Stimulated activated naive CD4-positive, alpha-beta T cell treated with Interleukin-2 at 50 U/mL for 16 hours (primary cell): ENCODE data around the gene PSMD13.
"Not testable (repeated sequence)": the region's sequence is repeated elsewhere in the genome, so short reads cannot be mapped to it uniquely, and the experiment has no call there.

ENCODE experiments used
- DNase-seq: peaks from one replicate; lab custom pipeline; 2025; lab: John Stamatoyannopoulos, UW

Gene PSMD13

GRCh38 chr11:218815-219593 lies 17.8 kb upstream of the PSMD13 start:
- DNase-seq = no peak

GRCh38 chr11:220641-221215 lies 16.0 kb upstream of the PSMD13 start:
- not testable (repeated sequence) for DNase-seq

DNA sequence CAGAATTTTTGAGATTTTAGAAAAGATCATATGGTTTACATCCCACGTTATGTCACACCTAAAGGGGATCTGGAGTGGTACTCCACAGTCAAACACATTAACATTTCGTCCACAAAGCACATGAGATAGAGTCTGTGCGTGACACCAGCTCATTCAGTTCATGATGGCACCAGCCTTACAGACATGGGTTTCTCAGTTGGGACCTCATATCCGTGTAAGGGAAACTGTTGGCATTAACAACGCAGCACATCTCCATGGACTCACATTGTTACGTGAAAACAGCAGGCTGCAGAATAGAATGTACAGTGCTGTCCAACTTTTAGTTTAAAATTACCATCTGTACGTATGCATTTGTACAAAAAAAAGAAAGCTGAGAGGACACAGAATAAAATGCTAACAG lies 15.2 kb upstream of the PSMD13 start:
- no peak for DNase-seq

GRCh38 chr11:221998-222789 lies 14.6 kb upstream of the PSMD13 start:
- no peak for DNase-seq

- DNase-seq = no peak
These were observed 13.6 kb upstream of the PSMD13 start for GRCh38 chr11:223026-223789.

GRCh38 chr11:223884-224283 lies 12.9 kb upstream of the PSMD13 start:
- no peak for DNase-seq

- DNase-seq = no peak
These were observed 12.4 kb upstream of the PSMD13 start for GRCh38 chr11:224424-224823.

- no peak for DNase-seq
These were observed 10.9 kb upstream of the PSMD13 start for GRCh38 chr11:225734-226453.

GRCh38 chr11:227824-228379 lies 8.9 kb upstream of the PSMD13 start:
- DNase-seq = no peak

DNA sequence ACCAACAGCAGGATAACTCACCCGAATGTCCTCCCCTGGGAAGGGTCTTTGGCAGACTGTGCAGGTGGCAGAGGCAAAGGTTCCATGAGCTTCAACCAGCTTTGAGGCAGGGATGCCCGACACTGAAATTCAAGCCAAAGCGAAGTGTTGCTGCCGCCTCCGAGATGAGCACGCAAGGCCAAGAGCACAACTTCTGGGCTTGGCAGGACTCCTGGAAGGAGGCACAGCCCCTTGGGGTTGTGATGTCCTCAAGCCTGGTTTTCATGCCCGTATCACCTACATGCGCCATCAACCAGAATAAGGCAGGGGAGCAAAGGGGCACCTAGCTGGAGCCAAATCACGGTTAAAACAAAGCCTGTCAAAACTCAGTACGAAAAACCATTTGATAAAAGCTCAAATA lies 6.3 kb upstream of the PSMD13 start:
- no peak for DNase-seq

DNA sequence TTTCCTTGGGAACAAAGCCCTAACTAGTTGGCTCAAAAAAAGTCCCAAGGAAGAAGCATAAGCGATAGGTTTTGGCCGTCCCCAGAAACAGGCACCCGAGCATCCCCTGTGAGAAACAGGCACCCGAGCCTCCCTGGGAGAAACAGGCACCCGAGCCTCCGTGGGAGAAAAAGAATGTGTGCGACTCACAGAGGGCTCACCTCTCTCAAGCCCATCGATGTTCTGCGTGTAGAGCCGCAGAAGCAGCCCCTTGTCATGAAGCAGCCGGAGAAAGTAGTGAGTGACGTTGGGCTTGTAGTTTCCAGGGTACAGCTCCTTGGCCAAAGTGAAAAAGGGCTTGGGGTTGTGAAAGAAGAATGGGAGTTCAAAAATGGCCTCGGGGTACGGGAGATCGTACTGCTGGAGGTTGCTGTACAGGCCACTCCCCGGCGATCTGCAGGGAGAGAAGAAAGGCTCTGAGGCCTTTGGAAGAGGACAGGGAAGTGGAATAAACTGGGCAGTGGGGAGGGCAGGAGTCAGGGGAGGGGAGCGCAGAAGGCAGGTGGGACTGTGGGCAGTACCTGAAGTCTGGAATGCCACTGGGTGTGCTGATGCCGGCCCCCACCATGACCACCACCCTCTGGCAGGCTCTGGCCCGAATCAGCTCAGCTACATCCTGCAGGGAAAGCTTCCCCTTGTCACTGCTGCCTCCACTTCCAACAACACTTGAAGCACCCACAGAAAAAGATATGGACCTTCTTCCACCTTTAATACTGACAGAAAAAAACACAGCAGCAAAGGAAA lies 3.8 kb upstream of the PSMD13 start:
- DNase-seq = no peak

GRCh38 chr11:235180-235579 lies 1.6 kb upstream of the PSMD13 start:
- no peak for DNase-seq

DNA sequence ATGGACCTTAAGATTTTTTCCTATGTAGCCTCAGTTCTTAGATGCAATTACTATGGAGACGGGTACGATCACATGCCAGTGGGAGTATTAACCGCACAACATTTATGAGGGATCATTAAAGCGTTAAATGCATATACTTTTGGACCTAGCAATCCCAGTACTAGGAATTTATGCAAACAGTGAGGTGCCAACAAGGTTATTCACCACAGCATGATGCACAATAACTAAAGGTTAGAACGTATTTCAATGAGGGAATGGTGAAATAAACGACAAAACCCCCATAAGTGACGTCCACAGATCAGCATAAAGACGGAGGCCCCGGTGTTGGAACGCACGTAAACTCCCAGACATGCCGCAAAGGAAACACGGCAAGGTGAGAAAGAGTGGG lies 1.2 kb upstream of the PSMD13 start:
- DNase-seq = no peak

GRCh38 chr11:235997-236773 lies 591 bp upstream of the PSMD13 start, which contains the start of gene SIRT3:
Gene SIRT3 (minus strand): TSS chr11:236342. CDS start chr11:236328, 14 bp downstream.
- DNase-seq = peak; percentile 81

DNA sequence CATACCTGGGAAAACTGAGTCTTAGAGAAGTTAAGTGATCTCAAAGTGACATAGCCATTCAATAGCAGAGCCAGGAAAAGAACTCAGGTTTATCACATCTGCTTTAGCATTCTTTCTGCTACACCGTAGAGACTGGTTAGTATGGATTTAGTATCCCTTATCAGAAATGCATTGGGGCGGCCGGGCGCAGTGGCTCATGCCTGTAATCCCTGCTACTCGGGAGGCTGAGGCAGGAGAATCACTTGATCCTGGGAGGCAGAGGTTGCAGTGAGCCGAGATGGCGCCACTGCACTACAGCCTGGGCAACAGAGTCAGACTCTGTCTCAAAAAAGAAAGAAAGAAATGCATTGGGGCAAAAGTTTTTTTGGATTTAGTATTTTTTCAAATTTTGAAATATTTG lies 1.6 kb downstream of the PSMD13 start:
- not testable (repeated sequence) for DNase-seq

DNA sequence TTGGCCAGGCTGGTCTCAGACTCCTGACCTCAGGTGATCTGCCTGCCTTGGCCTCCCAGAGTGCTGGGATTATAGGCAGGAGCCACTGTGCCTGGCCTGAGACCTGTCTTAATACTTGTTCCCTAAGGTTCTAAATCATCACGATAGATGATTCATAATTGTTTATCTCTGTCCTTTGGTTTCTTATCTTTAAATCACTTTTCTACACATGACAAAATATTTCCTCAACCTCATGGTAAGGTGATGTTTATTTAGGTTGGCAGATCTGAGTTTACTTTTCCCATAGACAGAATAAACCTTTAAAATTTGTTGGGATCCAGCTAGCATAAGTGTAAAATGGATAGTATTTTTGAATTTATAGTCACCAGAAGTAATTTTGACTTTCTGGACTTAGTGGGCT lies 3.5 kb downstream of the PSMD13 start:
- DNase-seq = no peak

- DNase-seq = no peak
These were observed 4.9 kb downstream of the PSMD13 start for GRCh38 chr11:241634-242033.

- DNase-seq = no peak
These were observed 7.6 kb downstream of the PSMD13 start for GRCh38 chr11:244376-244775.

DNA sequence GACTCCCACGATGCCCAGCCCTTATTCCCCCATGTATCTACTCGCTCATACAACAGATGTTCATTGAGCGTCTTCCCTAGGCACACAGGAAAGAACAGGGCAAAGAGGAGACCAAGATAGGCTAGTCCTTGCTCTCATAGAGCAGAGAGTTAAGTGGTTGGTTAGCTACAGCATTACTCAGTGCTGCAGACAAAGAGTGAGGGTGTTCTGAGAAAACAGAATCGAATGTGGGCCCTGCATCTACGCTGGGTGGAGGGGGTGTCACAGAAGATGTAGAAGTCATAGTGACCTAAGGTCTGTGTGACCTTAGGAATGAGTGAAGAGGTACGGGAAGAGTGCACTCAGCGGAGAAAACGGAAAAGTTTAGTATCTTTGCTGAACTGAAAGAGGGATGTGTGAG lies 12.3 kb downstream of the PSMD13 start:
- DNase-seq = no peak

- DNase-seq = no peak
These were observed 13.5 kb downstream of the PSMD13 start for GRCh38 chr11:250274-250673.
